Measurements from ENCODE around the gene WIF1.

WIF1 gene

GRCh38 chr12:65090461-65090860, 30.6 kb downstream of the WIF1 start:
- DNase-seq (ENCODE audit: low spot score), result no peak
- in situ Hi-C loops (cut with MboI; ENCODE audit: low sequenced_read_pairs, unreplicated experiment), result no loop called here
- TF ChIP-seq CTCF (IDR thresholded peaks at IDR 0.05; ENCODE audit: borderline replicate concordance, control extremely low read depth, extremely low read depth, insufficient read depth, missing control alignments), result no peak

GRCh38 chr12:65086236-65086635, 34.9 kb downstream of the WIF1 start:
- no peak for DNase-seq (ENCODE audit: low spot score)
- no peak for TF ChIP-seq CTCF (IDR thresholded peaks at IDR 0.05; ENCODE audit: borderline replicate concordance, control extremely low read depth, extremely low read depth, insufficient read depth, missing control alignments)
- in situ Hi-C loops (cut with MboI; ENCODE audit: low sequenced_read_pairs, unreplicated experiment), result no loop called here

- DNase-seq (ENCODE audit: low spot score), result no peak
- in situ Hi-C loops (cut with MboI; ENCODE audit: low sequenced_read_pairs, unreplicated experiment), result no loop called here
- no peak for TF ChIP-seq CTCF (IDR thresholded peaks at IDR 0.05; ENCODE audit: borderline replicate concordance, control extremely low read depth, extremely low read depth, insufficient read depth, missing control alignments)
These were observed 36.5 kb downstream of the WIF1 start for GRCh38 chr12:65084579-65084978.

- no peak for TF ChIP-seq CTCF (IDR thresholded peaks at IDR 0.05; ENCODE audit: borderline replicate concordance, control extremely low read depth, extremely low read depth, insufficient read depth, missing control alignments)
- in situ Hi-C loops (cut with MboI; ENCODE audit: low sequenced_read_pairs, unreplicated experiment), result no loop called here
These were observed 37.5 kb downstream of the WIF1 start for GRCh38 chr12:65083581-65083980.

GRCh38 chr12:65082406-65082805, 38.7 kb downstream of the WIF1 start:
- no peak for TF ChIP-seq CTCF (IDR thresholded peaks at IDR 0.05; ENCODE audit: borderline replicate concordance, control extremely low read depth, extremely low read depth, insufficient read depth, missing control alignments)
- in situ Hi-C loops (cut with MboI; ENCODE audit: low sequenced_read_pairs, unreplicated experiment), result no loop called here
- DNase-seq (ENCODE audit: low spot score), result no peak

More at GRCh38 chr12:65083581-65083980, 37.5 kb downstream of the WIF1 start:
- DNase-seq (ENCODE audit: low spot score), result no peak

- no peak for TF ChIP-seq CTCF (IDR thresholded peaks at IDR 0.05; ENCODE audit: borderline replicate concordance, control extremely low read depth, extremely low read depth, insufficient read depth, missing control alignments)
- in situ Hi-C loops (cut with MboI; ENCODE audit: low sequenced_read_pairs, unreplicated experiment), result no loop called here
- DNase-seq (ENCODE audit: low spot score), result no peak
These were observed 39.6 kb downstream of the WIF1 start for GRCh38 chr12:65081496-65081895.

GRCh38 chr12:65074932-65075331, 46.2 kb downstream of the WIF1 start:
- in situ Hi-C loops (cut with MboI; ENCODE audit: low sequenced_read_pairs, unreplicated experiment), result no loop called here
- no peak for TF ChIP-seq CTCF (IDR thresholded peaks at IDR 0.05; ENCODE audit: borderline replicate concordance, control extremely low read depth, extremely low read depth, insufficient read depth, missing control alignments)
- DNase-seq (ENCODE audit: low spot score), result no peak

Data from GM13976 (cell line).